ENCODE data around the gene SSU72.

DNA sequence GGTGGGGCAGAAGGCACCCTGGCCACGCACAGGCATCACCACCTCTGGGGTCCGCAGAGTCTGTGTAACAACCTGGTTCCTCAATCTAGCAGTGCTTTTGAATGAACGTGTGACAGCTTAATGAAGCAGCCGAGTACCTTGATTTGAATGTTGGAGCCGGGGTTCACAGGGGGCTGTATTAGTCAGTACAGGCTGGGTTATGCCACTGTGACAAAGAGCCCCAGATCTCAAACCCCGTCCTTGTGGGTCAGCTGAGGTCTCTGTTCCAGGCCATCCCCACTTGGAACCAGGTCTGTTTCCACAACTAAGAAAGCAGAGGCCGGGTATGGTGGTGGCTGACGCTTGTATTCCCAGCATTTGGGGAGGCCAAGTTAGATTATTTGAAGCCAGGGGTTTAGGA lies 44.7 kb downstream of the SSU72 start:
- TF ChIP-seq, protein P1, sequence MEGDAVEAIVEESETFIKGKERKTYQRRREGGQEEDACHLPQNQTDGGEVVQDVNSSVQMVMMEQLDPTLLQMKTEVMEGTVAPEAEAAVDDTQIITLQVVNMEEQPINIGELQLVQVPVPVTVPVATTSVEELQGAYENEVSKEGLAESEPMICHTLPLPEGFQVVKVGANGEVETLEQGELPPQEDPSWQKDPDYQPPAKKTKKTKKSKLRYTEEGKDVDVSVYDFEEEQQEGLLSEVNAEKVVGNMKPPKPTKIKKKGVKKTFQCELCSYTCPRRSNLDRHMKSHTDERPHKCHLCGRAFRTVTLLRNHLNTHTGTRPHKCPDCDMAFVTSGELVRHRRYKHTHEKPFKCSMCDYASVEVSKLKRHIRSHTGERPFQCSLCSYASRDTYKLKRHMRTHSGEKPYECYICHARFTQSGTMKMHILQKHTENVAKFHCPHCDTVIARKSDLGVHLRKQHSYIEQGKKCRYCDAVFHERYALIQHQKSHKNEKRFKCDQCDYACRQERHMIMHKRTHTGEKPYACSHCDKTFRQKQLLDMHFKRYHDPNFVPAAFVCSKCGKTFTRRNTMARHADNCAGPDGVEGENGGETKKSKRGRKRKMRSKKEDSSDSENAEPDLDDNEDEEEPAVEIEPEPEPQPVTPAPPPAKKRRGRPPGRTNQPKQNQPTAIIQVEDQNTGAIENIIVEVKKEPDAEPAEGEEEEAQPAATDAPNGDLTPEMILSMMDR (IDR thresholded peaks at IDR 0.05) = no peak
- TF ChIP-seq POLR2A (IDR thresholded peaks at IDR 0.05) = no peak
